Common myeloid progenitor, CD34-positive (primary cell): ENCODE measurements around the gene CDH23.

ENCODE experiments used
- CTCF ChIA-PET: fragments of 350-600 bp; sonication (Branson Sonifier 250); formaldehyde crosslinking; loops from one replicate; lab custom pipeline; 2021; ENCODE audit warnings: antibody characterized with exemption; lab: Charles Lee
- POLR2A ChIA-PET: fragments of 350-600 bp; sonication (Branson Sonifier 250); formaldehyde crosslinking; loops from one replicate; lab custom pipeline; 2021; ENCODE audit warnings: antibody characterized with exemption; lab: Charles Lee
- DNase-seq, 3 donors: peaks; one replicate each; pipeline versions ENCODE4 v3.0.0 to v3.0.0-alpha.2; 2013
- H3K27ac ChIP-seq, 2 experiments: 1 replicate in 1 of 2; 2 replicates in 1 of 2; pipeline ENCODE4 v1.7.0; 2013; ENCODE audit warnings: inconsistent platforms in 2 of 2, low read length in 2 of 2, mild to moderate bottlenecking in 2 of 2, low read depth in 1 of 2, moderate library complexity in 1 of 2; ENCODE audit not compliant: severe bottlenecking in 2 of 2, insufficient read depth in 1 of 2, poor library complexity in 1 of 2
- H3K27me3 ChIP-seq, 5 experiments: replicated peaks in 2 of 5; 1 replicate in 3 of 5; 2 replicates in 2 of 5; pipeline versions ENCODE4 v1.6.1 to v1.7.0; 2013; ENCODE audit warnings: low read length in 4 of 5, mild to moderate bottlenecking in 2 of 5, moderate library complexity in 2 of 5, inconsistent platforms in 1 of 5; ENCODE audit not compliant: insufficient read depth in 5 of 5, control insufficient read depth in 4 of 5
- H3K36me3 ChIP-seq, 4 experiments: 1 replicate in 2 of 4; 2 replicates in 2 of 4; pipeline versions ENCODE4 v1.6.1 to v1.7.0; 2013; ENCODE audit warnings: low read length in 3 of 4, control low read depth in 1 of 4, mild to moderate bottlenecking in 1 of 4; ENCODE audit not compliant: control insufficient read depth in 4 of 4, insufficient read depth in 4 of 4
- H3K4me1 ChIP-seq, 4 experiments: 1 replicate in 3 of 4; 2 replicates in 1 of 4; pipeline versions ENCODE4 v1.6.1 to v1.7.1; 2013; ENCODE audit warnings: low read length in 3 of 4, mild to moderate bottlenecking in 3 of 4, control low read depth in 1 of 4, inconsistent platforms in 1 of 4, moderate library complexity in 1 of 4; ENCODE audit not compliant: control insufficient read depth in 4 of 4, insufficient read depth in 4 of 4; ENCODE audit errors: control extremely low read depth in 1 of 4
- H3K4me3 ChIP-seq, 7 experiments: 1 replicate in 4 of 7; 2 replicates in 3 of 7; pipeline versions ENCODE4 v1.5.1 to v1.7.0; 2013; ENCODE audit warnings: mild to moderate bottlenecking in 7 of 7, low read length in 6 of 7, moderate library complexity in 6 of 7, inconsistent platforms in 2 of 7, low read depth in 2 of 7, control low read depth in 1 of 7; ENCODE audit not compliant: insufficient read depth in 4 of 7, control insufficient read depth in 1 of 7; ENCODE audit errors: extremely low read depth in 1 of 7
- H3K9me3 ChIP-seq, 5 experiments: 1 replicate in 4 of 5; 2 replicates in 1 of 5; pipeline versions ENCODE4 v1.6.1 to v1.7.1; 2013; ENCODE audit warnings: low read length in 4 of 5, mild to moderate bottlenecking in 2 of 5, inconsistent platforms in 1 of 5, low read depth in 1 of 5, moderate library complexity in 1 of 5; ENCODE audit not compliant: control insufficient read depth in 4 of 5, insufficient read depth in 2 of 5; ENCODE audit errors: control extremely low read depth in 1 of 5
- WGBS: methylation state at CpG from one replicate; pipeline ENCODE4 v1.1.5; 2013; ENCODE audit not compliant: insufficient coverage; 5-methylcytosine and 5-hydroxymethylcytosine counted together

The CDH23 gene

GRCh38 chr10:71697938-71698709, 301.4 kb downstream of the CDH23 start:
- H3K4me3 ChIP-seq, result no peak overlapping the region
- POLR2A ChIA-PET, result interaction anchor here (1.2 kb wide), 1 partner anchor 10 kb away, joined by 4 read pairs; no protein-coding TSS in a partner anchor
- no peaks in the 10 kb centered on the region for H3K36me3 ChIP-seq
- H3K4me1 ChIP-seq, result peaks cover 0 to 53% (median 24%) of the 10 kb centered on the region in 4 experiments
- CTCF ChIA-PET, result interaction anchor here (0.8 to 7.3 kb wide), 29 partner anchors 9 to 389 kb away, joined by 3 to 108 read pairs (median 5); partner anchors contain the start of gene VSIR
- H3K27ac ChIP-seq, result no peak overlapping the region
- DNase-seq, result no peak
- H3K27me3 ChIP-seq, result no peaks in the 10 kb centered on the region
- WGBS, result 94% methylated on average over 3 of the region's 7 CpGs
- H3K9me3 ChIP-seq, result no peaks in the 10 kb centered on the region

- H3K9me3 ChIP-seq, result no peaks in the 10 kb centered on the region
- ChIA-PET CTCF (interaction anchor here (1.0 to 7.3 kb wide), 18 partner anchors 8 to 389 kb away, joined by 3 to 108 read pairs (median 5); partner anchors contain the start of gene VSIR), POLR2A (interaction anchor here (1.2 kb wide), 1 partner anchor 10 kb away, joined by 4 read pairs; no protein-coding TSS in a partner anchor)
- H3K27me3 ChIP-seq, result no peaks in the 10 kb centered on the region
- H3K4me1 ChIP-seq, result peaks cover 0 to 48% (median 22%) of the 10 kb centered on the region in 4 experiments
- no peaks in the 10 kb centered on the region for H3K36me3 ChIP-seq
- DNase-seq, result no peak
- WGBS, result 69% methylated on average over 3 of the region's 5 CpGs
- no peak overlapping the region for H3K4me3 ChIP-seq
- no peak overlapping the region for H3K27ac ChIP-seq
Measured at GRCh38 chr10:71698737-71699136, 302.0 kb downstream of the CDH23 start.

DNA sequence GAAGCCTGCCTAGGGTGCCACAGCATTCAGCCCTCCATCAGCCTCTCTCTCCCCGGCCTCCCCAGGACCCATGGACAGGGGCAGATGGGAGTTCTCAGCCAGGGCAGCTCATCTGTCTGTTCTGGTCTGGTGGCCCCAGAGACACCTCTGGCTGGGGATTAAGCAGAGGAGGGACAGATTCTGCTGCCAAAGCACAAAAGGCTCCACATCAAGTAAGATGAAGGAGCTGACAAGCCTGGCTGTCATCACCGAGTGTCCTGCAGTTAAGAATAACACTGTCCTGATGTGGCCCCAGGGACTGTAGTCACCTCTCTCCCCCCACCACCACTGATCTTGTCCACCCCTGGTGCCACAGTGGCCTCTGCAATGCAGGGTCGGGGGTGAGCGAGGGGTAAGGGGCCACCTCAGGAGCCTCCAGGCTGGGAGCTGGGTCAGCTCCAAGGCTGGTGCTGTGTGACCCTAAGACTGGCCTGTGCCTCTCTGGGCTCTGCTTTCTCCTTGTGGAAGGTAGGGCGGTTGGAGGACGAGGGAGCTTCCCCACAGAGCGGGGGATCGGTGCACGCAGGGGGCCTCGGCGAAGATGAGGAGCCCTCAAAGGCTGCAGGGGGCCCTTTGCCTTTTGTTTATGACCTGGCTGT, 304.1 kb downstream of the CDH23 start:
- H3K4me1 ChIP-seq, result peaks cover 0 to 26% (median 5%) of the 10 kb centered on the region in 4 experiments
- H3K27ac ChIP-seq, result no peak overlapping the region
- H3K36me3 ChIP-seq, result no peaks in the 10 kb centered on the region
- ChIA-PET CTCF (interaction anchor here (0.8 to 1.8 kb wide), 7 partner anchors 8 to 386 kb away, joined by 3 to 4 read pairs (median 3); no protein-coding TSS in a partner anchor), POLR2A (no interaction called here)
- WGBS, result 98% methylated on average over 7 of the region's 11 CpGs
- DNase-seq, result no peak
- no peak overlapping the region for H3K4me3 ChIP-seq
- no peaks in the 10 kb centered on the region for H3K9me3 ChIP-seq
- no peaks in the 10 kb centered on the region for H3K27me3 ChIP-seq

DNA sequence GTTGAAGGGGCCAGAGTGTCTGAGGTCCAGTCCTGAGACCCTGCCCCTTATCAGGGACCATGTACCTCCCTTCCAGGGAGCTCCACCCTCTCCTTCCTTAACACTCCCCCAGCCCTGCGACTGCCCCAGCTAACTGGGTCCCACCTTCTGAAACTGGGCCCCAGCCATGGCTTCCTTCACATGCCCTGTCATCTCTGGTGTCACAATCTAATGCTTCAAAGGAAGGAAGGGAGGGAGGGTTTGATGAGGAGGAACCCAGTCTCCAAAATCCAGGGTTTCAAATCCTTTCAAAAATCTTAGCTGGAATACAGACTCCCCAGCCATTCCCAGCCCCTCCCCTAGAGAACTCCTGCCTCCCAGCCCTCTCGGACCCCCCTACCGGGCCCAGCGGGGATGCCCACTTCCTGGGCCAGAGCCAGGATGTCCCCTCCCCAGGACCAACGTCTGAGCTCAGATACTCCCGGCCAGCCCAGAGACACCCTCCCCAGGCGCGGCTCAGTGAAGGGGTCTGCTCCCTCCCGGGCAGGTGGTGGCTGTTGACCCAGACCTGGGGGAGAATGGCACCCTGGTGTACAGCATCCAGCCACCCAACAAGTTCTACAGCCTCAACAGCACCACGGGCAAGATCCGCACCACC, 304.9 kb downstream of the CDH23 start:
- Histone ChIP-seq H3K9me3 (no peaks in the 10 kb centered on the region), H3K36me3 (no peaks in the 10 kb centered on the region), H3K4me3 (no peak overlapping the region), H3K4me1 (peaks cover 0 to 19% (median 3%) of the 10 kb centered on the region in 4 experiments), H3K27me3 (no peaks in the 10 kb centered on the region), H3K27ac (no peak overlapping the region)
- DNase-seq, result no peak
- CTCF ChIA-PET, result interaction anchor here (0.8 to 1.8 kb wide), 6 partner anchors 7 to 387 kb away, joined by 3 to 4 read pairs (median 3); no protein-coding TSS in a partner anchor
- POLR2A ChIA-PET, result no interaction called here
- 87% methylated on average over 9 of the region's 11 CpGs for WGBS

DNA sequence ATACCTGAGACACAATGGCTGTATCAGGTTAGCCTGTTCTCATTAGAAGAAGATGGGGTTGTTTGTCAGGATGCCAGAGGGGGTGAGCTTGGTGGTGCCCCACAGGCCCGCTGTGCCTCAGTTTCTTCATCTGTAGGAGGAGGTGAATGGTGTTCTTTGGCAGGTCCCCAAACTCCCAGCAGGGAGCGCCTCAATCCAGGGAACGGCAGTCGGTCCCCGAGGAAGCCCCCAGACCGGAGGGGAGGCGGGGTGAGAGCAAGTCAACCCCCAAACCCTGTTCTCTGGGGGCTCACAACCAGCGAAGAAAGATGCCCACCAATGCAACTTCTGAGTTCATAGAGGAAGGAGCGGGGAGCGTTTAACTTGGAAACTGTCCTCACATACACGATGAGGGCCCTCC, 306.9 kb downstream of the CDH23 start:
- H3K27ac ChIP-seq, result no peak overlapping the region
- peaks cover 0 to 18% (median 7%) of the 10 kb centered on the region in 4 experiments for H3K4me1 ChIP-seq
- H3K27me3 ChIP-seq, result no peaks in the 10 kb centered on the region
- no peak overlapping the region for H3K4me3 ChIP-seq
- ChIA-PET CTCF (interaction anchor here (1.1 to 1.2 kb wide), 3 partner anchors 9 to 51 kb away, joined by 3 to 6 read pairs (median 3); no protein-coding TSS in a partner anchor), POLR2A (no interaction called here)
- no peak for DNase-seq
- H3K9me3 ChIP-seq, result no peaks in the 10 kb centered on the region
- no peaks in the 10 kb centered on the region for H3K36me3 ChIP-seq
- WGBS, result 89% methylated on average over 11 of the region's 11 CpGs

GRCh38 chr10:71704816-71705215, 308.1 kb downstream of the CDH23 start:
- DNase-seq, result no peak
- Histone ChIP-seq H3K36me3 (no peaks in the 10 kb centered on the region), H3K27ac (no peak overlapping the region), H3K4me3 (no peak overlapping the region), H3K9me3 (no peaks in the 10 kb centered on the region), H3K4me1 (peaks cover 0 to 25% (median 9%) of the 10 kb centered on the region in 4 experiments), H3K27me3 (no peaks in the 10 kb centered on the region)
- ChIA-PET POLR2A (no interaction called here), CTCF (interaction anchor here (0.9 to 6.3 kb wide), 6 partner anchors 8 to 389 kb away, joined by 3 to 108 read pairs (median 14); no protein-coding TSS in a partner anchor)
- 93% methylated on average over 15 of the region's 18 CpGs for WGBS
